Measurements from ENCODE around the gene EYA2.
A peak's percentile ranks its signal among the peaks of the same experiment; 100 is the strongest.

EYA2 gene

DNA sequence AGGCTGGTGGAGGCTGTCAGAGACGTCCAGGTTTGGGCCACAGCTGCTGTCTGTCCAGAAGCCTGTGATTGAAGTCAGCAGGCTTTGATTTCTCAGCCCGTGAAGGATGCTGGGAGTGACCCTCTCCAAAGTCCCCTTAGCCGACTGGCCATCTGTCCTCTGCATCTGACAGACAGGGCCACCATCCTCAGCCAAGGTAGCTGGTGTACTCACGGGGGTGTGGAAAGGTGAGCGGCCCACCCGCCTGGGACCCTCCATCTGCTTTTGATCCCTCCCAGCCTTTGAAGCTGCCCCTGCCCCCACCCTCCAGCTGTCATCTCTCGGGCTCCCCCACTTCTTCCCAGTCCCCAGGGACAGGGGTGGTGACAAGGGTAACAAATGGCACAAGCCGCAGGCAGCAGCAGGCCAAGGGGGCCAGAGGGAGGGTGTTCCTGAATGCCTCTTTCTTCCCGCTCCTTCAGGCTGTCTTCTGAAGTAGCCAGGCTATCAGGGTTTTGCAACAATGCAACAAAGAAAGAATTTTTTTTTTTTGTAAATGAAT is 84.4 kb downstream of the EYA2 start:
- Histone ChIP-seq H3K36me3 (ENCODE audit: insufficient read depth, low read length) (no peaks in the 10 kb centered on the region), H3K9me3 (ENCODE audit: insufficient read depth, low read depth, low read length) (no peaks in the 10 kb centered on the region), H3F3A (ENCODE audit: low read depth) (no peaks in the 10 kb centered on the region), H3K9ac (ENCODE audit: low read depth, low read length, poor library complexity, severe bottlenecking) (no peak overlapping the region), H2AFZ (ENCODE audit: low read length) (no peak overlapping the region), H3K9me2 (replicated peaks; ENCODE audit: low read depth, low read length) (no peaks in the 10 kb centered on the region), H3K4me2 (ENCODE audit: low read depth, low read length, poor library complexity, severe bottlenecking) (peak overlapping the region; percentile 13), H3K4me1 (ENCODE audit: insufficient read depth, low read length, poor library complexity, severe bottlenecking) (peaks cover 4% of the 10 kb centered on the region), H3K27me3 (ENCODE audit: insufficient read depth, low read length, poor library complexity, severe bottlenecking) (no peaks in the 10 kb centered on the region), H4K20me1 (ENCODE audit: insufficient read depth, low read length, poor library complexity, severe bottlenecking) (no peaks in the 10 kb centered on the region), H3K79me2 (ENCODE audit: insufficient read depth, low read length) (no peaks in the 10 kb centered on the region), H3K4me3 (ENCODE audit: low read length, poor library complexity, severe bottlenecking) (no peak overlapping the region)
- TF ChIP-seq EZH2phosphoT487 (IDR thresholded peaks at IDR 0.05; ENCODE audit: borderline replicate concordance) (no peak), CTCF (conservative IDR thresholded peaks at IDR 0.05; ENCODE audit: low read length) (no peak)

- Histone ChIP-seq H3K4me2 (ENCODE audit: low read depth, low read length, poor library complexity, severe bottlenecking) (peak overlapping the region; percentile 13), H3K4me3 (ENCODE audit: low read length, poor library complexity, severe bottlenecking) (no peak overlapping the region), H4K20me1 (ENCODE audit: insufficient read depth, low read length, poor library complexity, severe bottlenecking) (no peaks in the 10 kb centered on the region), H3K79me2 (ENCODE audit: insufficient read depth, low read length) (no peaks in the 10 kb centered on the region), H3K9me2 (replicated peaks; ENCODE audit: low read depth, low read length) (no peaks in the 10 kb centered on the region), H3K9ac (ENCODE audit: low read depth, low read length, poor library complexity, severe bottlenecking) (no peak overlapping the region), H3K36me3 (ENCODE audit: insufficient read depth, low read length) (no peaks in the 10 kb centered on the region), H3K9me3 (ENCODE audit: insufficient read depth, low read depth, low read length) (no peaks in the 10 kb centered on the region), H3K27me3 (ENCODE audit: insufficient read depth, low read length, poor library complexity, severe bottlenecking) (no peaks in the 10 kb centered on the region), H2AFZ (ENCODE audit: low read length) (no peak overlapping the region), H3F3A (ENCODE audit: low read depth) (no peaks in the 10 kb centered on the region), H3K4me1 (ENCODE audit: insufficient read depth, low read length, poor library complexity, severe bottlenecking) (peaks cover 4% of the 10 kb centered on the region)
- TF ChIP-seq CTCF (conservative IDR thresholded peaks at IDR 0.05; ENCODE audit: low read length) (no peak), EZH2phosphoT487 (IDR thresholded peaks at IDR 0.05; ENCODE audit: borderline replicate concordance) (no peak)
Observed at GRCh38 chr20:46979603-46980241, 85.1 kb downstream of the EYA2 start.

DNA sequence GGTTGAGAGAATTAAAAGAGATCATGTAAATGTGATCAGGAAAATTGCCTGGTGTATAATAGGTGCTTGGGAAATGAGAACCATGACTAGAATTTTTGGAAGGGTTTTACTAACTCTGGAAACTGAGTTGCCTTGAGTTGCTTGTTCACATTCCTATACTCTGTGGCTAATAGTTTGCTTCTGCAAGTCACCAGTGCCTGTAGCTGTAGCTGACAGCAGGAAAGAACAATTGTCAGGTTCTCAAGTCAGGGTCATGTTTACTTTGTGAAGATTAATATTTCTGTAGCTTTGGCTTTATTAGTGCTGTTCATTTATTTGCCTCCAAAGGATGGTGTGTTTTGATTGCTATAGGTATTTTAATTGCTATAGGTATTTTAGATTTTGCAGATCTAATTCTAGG is 86.5 kb downstream of the EYA2 start:
- no peak for TF ChIP-seq EZH2phosphoT487 (IDR thresholded peaks at IDR 0.05; ENCODE audit: borderline replicate concordance)
- TF ChIP-seq CTCF (conservative IDR thresholded peaks at IDR 0.05; ENCODE audit: low read length): no peak
- no peaks in the 10 kb centered on the region for H3F3A ChIP-seq (ENCODE audit: low read depth)
- H3K4me3 ChIP-seq (ENCODE audit: low read length, poor library complexity, severe bottlenecking): no peak overlapping the region
- H2AFZ ChIP-seq (ENCODE audit: low read length): no peak overlapping the region
- no peaks in the 10 kb centered on the region for H3K9me3 ChIP-seq (ENCODE audit: insufficient read depth, low read depth, low read length)
- H4K20me1 ChIP-seq (ENCODE audit: insufficient read depth, low read length, poor library complexity, severe bottlenecking): no peaks in the 10 kb centered on the region
- H3K4me2 ChIP-seq (ENCODE audit: low read depth, low read length, poor library complexity, severe bottlenecking): no peak overlapping the region
- H3K9ac ChIP-seq (ENCODE audit: low read depth, low read length, poor library complexity, severe bottlenecking): no peak overlapping the region
- peaks cover 4% of the 10 kb centered on the region for H3K4me1 ChIP-seq (ENCODE audit: insufficient read depth, low read length, poor library complexity, severe bottlenecking)
- H3K9me2 ChIP-seq (replicated peaks; ENCODE audit: low read depth, low read length): no peaks in the 10 kb centered on the region
- H3K79me2 ChIP-seq (ENCODE audit: insufficient read depth, low read length): no peaks in the 10 kb centered on the region
- no peaks in the 10 kb centered on the region for H3K27me3 ChIP-seq (ENCODE audit: insufficient read depth, low read length, poor library complexity, severe bottlenecking)
- no peaks in the 10 kb centered on the region for H3K36me3 ChIP-seq (ENCODE audit: insufficient read depth, low read length)

All from Loucy (cell line).